Parathyroid adenoma (tissue), 2 donors: ENCODE data around the gene ULBP2.
A peak's percentile ranks its signal among the peaks of the same experiment; 100 is the strongest.

Experiments used
- H2AFZ ChIP-seq: fragments of 300-600 bp; sonication (generic); one replicate; pipeline ENCODE4 v1.7.0; 2017; ENCODE audit warnings: antibody characterized with exemption, mild to moderate bottlenecking
- H3K27ac ChIP-seq: fragments of 300-600 bp; sonication (generic); one replicate; pipeline ENCODE4 v1.7.0; 2017
- H3K27me3 ChIP-seq: fragments of 300-600 bp; sonication (generic); one replicate; pipeline ENCODE4 v1.7.0; 2017; ENCODE audit warnings: low read length; ENCODE audit not compliant: control insufficient read depth, insufficient read depth
- H3K36me3 ChIP-seq: fragments of 300-600 bp; sonication (generic); one replicate; pipeline ENCODE4 v1.7.0; 2017; ENCODE audit warnings: low read length; ENCODE audit not compliant: control insufficient read depth, insufficient read depth
- H3K4me1 ChIP-seq: fragments of 300-600 bp; sonication (generic); one replicate; pipeline ENCODE4 v1.7.0; 2017; ENCODE audit warnings: control low read depth
- H3K4me2 ChIP-seq: fragments of 300-600 bp; sonication (generic); one replicate; pipeline ENCODE4 v1.7.0; 2017; ENCODE audit warnings: low read length
- H3K4me3 ChIP-seq: fragments of 300-600 bp; sonication (generic); one replicate; pipeline ENCODE4 v1.7.0; 2017; ENCODE audit warnings: low read depth, low read length
- H3K79me2 ChIP-seq: fragments of 300-600 bp; sonication (generic); one replicate; pipeline ENCODE4 v1.7.0; 2017; ENCODE audit warnings: control low read depth
- H3K9ac ChIP-seq: fragments of 300-600 bp; sonication (generic); one replicate; pipeline ENCODE4 v1.7.0; 2017; ENCODE audit warnings: mild to moderate bottlenecking
- H3K9me3 ChIP-seq: fragments of 300-600 bp; sonication (generic); one replicate; pipeline ENCODE4 v1.7.0; 2017; ENCODE audit warnings: low read length; ENCODE audit not compliant: control insufficient read depth
- TF ChIP-seq, protein P1 (sequence below): fragments of 300-600 bp; sonication (generic); IDR thresholded peaks from one replicate; pipeline ENCODE4 v1.7.0; 2017; ENCODE audit warnings: antibody characterized with exemption, mild to moderate bottlenecking
- donor health status: primary hyperparathyroidism.

Gene ULBP2

DNA sequence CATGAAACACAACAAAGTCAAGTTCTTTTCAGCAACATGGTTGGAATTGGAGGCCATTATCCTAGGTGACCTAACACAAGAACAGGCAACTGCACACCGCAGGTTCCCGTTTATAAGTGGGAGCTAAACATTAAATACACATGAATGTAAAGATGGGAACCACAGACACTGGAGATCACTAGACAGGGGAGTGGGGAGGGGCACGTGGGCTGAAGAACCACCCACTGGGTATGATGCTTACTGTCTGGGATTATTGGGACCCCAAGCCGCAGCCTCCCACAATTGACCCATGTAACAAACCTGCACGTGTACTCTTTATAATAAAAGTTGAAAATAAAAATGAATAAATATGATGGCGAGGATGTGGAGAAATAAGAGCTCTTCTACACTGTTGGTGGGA, 10.3 kb upstream of the ULBP2 start:
- no peaks in the 10 kb centered on the region for H3K9me3 ChIP-seq
- H3K9ac ChIP-seq = no peak overlapping the region
- H3K4me1 ChIP-seq = no peaks in the 10 kb centered on the region
- TF ChIP-seq, protein P1, sequence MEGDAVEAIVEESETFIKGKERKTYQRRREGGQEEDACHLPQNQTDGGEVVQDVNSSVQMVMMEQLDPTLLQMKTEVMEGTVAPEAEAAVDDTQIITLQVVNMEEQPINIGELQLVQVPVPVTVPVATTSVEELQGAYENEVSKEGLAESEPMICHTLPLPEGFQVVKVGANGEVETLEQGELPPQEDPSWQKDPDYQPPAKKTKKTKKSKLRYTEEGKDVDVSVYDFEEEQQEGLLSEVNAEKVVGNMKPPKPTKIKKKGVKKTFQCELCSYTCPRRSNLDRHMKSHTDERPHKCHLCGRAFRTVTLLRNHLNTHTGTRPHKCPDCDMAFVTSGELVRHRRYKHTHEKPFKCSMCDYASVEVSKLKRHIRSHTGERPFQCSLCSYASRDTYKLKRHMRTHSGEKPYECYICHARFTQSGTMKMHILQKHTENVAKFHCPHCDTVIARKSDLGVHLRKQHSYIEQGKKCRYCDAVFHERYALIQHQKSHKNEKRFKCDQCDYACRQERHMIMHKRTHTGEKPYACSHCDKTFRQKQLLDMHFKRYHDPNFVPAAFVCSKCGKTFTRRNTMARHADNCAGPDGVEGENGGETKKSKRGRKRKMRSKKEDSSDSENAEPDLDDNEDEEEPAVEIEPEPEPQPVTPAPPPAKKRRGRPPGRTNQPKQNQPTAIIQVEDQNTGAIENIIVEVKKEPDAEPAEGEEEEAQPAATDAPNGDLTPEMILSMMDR = no peak
- H2AFZ ChIP-seq = no peak overlapping the region
- H3K27ac ChIP-seq = no peak overlapping the region
- H3K79me2 ChIP-seq = no peaks in the 10 kb centered on the region
- no peak overlapping the region for H3K4me2 ChIP-seq
- peaks cover 5% of the 10 kb centered on the region for H3K27me3 ChIP-seq
- H3K36me3 ChIP-seq = no peaks in the 10 kb centered on the region
- H3K4me3 ChIP-seq = no peak overlapping the region

DNA sequence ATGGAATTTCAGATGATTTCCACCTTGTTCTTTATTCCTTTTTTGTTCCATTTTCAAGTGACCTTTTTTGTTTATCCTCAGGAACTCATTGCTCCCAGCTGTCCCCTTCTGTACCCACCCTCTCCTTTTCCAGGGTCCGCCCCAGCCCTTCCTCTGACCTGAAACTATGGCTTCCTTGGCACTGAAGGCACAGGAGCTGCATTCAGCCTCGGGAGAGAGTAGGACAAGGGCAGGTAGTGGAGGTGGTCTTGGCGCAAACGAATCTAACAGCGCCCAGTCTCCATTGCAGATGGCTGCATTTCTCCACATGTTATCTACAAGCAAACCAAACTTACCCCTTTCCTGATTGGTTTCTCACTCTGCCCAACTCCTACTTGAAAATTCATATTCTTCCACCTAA, 8.8 kb upstream of the ULBP2 start:
- no peaks in the 10 kb centered on the region for H3K36me3 ChIP-seq
- no peak overlapping the region for H3K27ac ChIP-seq
- H3K4me3 ChIP-seq = no peak overlapping the region
- H2AFZ ChIP-seq = no peak overlapping the region
- H3K9ac ChIP-seq = no peak overlapping the region
- TF ChIP-seq, protein P1 = no peak
- no peaks in the 10 kb centered on the region for H3K9me3 ChIP-seq
- no peak overlapping the region for H3K4me2 ChIP-seq
- H3K27me3 ChIP-seq = peaks cover 5% of the 10 kb centered on the region
- H3K79me2 ChIP-seq = no peaks in the 10 kb centered on the region
- H3K4me1 ChIP-seq = no peaks in the 10 kb centered on the region

DNA sequence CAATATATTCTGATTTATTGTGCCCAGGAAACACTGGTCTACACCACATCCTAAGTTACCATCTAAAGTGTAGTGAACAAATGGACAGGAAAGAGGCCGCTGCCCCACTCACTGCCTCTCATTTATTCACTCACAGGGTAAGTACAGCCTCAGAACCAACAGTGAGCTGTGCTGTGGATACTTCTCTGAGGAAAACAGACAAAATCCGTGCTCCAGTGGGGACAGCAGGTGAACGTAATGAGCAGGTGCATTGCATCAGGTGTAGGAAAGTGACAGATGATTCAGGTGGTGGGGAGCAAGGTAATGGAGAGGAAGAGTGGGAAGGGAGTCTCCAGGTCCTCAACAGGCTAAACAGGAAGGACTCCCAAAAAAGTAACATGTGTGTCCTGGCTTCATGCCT, 8.4 kb upstream of the ULBP2 start:
- TF ChIP-seq, protein P1 = no peak
- Histone ChIP-seq H2AFZ (no peak overlapping the region), H3K4me2 (no peak overlapping the region), H3K27ac (no peak overlapping the region), H3K79me2 (no peaks in the 10 kb centered on the region), H3K9ac (no peak overlapping the region), H3K4me3 (no peak overlapping the region), H3K9me3 (no peaks in the 10 kb centered on the region), H3K27me3 (peaks cover 5% of the 10 kb centered on the region), H3K36me3 (no peaks in the 10 kb centered on the region), H3K4me1 (no peaks in the 10 kb centered on the region)

DNA sequence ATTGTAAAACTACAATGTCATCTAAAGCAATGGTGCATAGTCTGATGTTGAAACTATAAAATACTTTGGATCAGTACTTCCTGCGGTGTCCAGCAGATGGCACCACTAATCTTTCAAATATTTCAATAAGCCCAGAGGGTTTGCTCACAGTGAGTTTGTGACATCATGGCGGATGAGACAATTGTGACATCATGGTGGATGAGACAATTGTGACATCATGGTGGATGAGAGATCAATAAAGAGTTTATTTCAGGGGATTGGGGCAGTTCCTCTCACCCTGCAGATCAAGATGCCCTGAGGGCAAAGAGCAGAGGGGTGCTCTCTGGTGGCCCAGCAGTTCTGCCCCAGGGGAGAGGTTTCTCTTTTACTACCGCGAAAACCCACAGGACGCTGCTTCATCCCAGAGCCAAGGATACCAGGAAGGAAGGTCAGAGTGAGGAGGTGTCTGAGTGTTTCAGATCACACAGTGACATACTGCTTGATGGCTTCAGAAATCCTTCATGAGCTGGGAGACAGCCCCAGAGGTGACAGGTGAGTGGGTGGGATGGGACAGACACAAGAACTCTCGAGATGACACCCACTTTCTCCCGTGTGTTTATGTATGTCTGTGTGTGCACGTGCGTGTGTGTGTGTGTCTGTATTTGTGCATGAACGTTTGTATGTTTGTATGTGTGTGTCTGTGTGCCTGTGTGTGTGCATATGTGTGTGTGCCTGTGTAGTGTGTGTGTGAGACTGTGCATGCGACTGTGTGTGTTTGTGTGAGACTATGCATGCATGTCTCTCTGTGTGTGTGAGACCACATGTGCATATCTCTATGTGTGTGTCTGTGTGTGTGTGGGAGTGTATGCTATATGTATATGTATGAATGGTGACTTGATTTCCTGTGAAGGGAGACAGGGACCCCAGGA, 7.3 kb upstream of the ULBP2 start:
- peaks cover under 1% of the 10 kb centered on the region for H3K27me3 ChIP-seq
- no peaks in the 10 kb centered on the region for H3K36me3 ChIP-seq
- no peak overlapping the region for H3K4me2 ChIP-seq
- no peak overlapping the region for H3K9ac ChIP-seq
- no peak overlapping the region for H3K27ac ChIP-seq
- H3K9me3 ChIP-seq = no peaks in the 10 kb centered on the region
- TF ChIP-seq, protein P1 = peak; percentile 90
- no peaks in the 10 kb centered on the region for H3K4me1 ChIP-seq
- no peak overlapping the region for H3K4me3 ChIP-seq
- no peak overlapping the region for H2AFZ ChIP-seq
- H3K79me2 ChIP-seq = no peaks in the 10 kb centered on the region

DNA sequence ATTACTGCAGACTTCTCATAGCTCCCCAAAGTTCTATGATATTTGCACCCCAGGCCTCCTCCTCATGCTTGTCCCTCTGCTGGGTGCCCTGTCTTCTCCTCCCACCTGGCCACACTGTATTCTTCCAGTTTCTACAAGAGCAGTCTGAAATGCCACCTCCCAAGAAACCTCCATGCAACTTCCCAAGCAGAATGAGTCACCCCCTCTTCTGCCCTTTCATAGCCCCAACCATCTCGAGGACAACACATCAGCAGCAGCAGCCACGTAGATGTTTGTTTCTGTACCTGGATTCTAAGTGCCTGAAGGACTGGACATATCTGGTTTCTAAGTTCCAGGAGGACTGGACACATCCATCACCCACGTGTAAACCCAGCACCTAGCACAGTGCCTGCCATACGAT, 6.6 kb upstream of the ULBP2 start:
- TF ChIP-seq, protein P1 = no peak
- Histone ChIP-seq H3K9ac (no peak overlapping the region), H3K36me3 (no peaks in the 10 kb centered on the region), H3K4me3 (no peak overlapping the region), H3K4me1 (no peaks in the 10 kb centered on the region), H3K9me3 (no peaks in the 10 kb centered on the region), H2AFZ (no peak overlapping the region), H3K27ac (no peak overlapping the region), H3K79me2 (no peaks in the 10 kb centered on the region), H3K27me3 (no peaks in the 10 kb centered on the region), H3K4me2 (no peak overlapping the region)
